ENCODE data around the gene NUDT14. TPM values are rescaled to one million over a fixed set of nuclear protein-coding genes. Genes with fewer than 3 reads are reported as not detected.

Gene NUDT14
- total RNA-seq, 1 experiment from 2014 or later, result 50.8 TPM

- intact Hi-C loops (cut with micrococcal nuclease), result no loop called here
Measured at GRCh38 chr14:105184461-105184860, 3.3 kb upstream of the NUDT14 start.

DNA sequence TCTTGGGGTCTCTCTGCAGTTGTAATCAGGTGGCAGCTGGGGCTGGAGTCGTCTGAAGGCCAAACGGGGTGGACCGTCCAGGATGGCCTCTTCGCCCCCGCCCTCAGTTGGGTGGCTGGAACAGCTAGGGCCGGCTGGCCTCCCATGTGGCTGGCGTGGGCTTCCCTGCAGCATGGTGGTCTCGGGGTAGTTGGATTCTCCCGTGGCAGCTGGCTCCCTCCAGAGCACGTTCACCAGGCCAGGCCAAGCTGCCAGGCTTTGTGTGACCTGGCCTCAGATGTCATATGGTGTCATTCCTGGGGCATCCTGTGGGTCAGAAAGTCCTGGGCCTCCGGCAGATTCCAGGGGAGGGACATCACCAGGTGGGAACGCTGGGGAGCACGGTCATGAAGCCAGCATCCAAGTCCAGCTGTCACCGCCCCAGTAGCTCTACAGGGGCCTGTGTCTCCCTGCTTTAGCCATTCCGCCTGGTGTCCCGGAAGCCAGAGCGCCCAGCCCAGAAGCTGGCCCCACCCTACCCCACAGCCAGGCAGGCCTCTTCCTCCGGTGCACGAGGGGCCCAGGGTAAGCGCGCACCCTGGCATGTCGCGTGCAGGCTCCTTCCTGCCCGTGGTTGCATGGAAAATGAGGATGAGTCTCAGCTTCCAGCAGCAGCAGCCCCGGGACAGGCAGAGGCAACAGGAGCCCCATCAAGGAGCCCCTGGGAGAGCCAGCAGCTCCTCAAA, 1.3 kb upstream of the NUDT14 start:
- no peaks in the 10 kb centered on the region for H4K20me1 ChIP-seq (ENCODE audit: low read length)
- H3K9me2 ChIP-seq (replicated peaks; ENCODE audit: low read length), result no peaks in the 10 kb centered on the region
- H3K79me2 ChIP-seq (ENCODE audit: low read length), result no peaks in the 10 kb centered on the region
- POLR2A ChIA-PET (ENCODE audit: unreplicated experiment), result no interaction called here
- H3K4me1 ChIP-seq (ENCODE audit: insufficient read depth, low read length), result 0 out of 2 replicates have a peak, but pooled peaks cover 4% of the 10 kb centered on the region
- H3K27ac ChIP-seq (ENCODE audit: low read length), result no peak overlapping the region
- ATAC-seq, result no peak
- intact Hi-C loops (cut with micrococcal nuclease), result no loop called here
- H3K4me3 ChIP-seq (ENCODE audit: low read length), result no peak overlapping the region
- no peaks in the 10 kb centered on the region for H3K36me3 ChIP-seq (ENCODE audit: low read depth, low read length)
- TF ChIP-seq EZH2phosphoT487 (IDR thresholded peaks at IDR 0.05; ENCODE audit: borderline replicate concordance, low read length) (no peak), EZH2 (IDR thresholded peaks at IDR 0.05; ENCODE audit: low read length, unreplicated experiment) (no peak)
- TF ChIP-seq, protein P1, sequence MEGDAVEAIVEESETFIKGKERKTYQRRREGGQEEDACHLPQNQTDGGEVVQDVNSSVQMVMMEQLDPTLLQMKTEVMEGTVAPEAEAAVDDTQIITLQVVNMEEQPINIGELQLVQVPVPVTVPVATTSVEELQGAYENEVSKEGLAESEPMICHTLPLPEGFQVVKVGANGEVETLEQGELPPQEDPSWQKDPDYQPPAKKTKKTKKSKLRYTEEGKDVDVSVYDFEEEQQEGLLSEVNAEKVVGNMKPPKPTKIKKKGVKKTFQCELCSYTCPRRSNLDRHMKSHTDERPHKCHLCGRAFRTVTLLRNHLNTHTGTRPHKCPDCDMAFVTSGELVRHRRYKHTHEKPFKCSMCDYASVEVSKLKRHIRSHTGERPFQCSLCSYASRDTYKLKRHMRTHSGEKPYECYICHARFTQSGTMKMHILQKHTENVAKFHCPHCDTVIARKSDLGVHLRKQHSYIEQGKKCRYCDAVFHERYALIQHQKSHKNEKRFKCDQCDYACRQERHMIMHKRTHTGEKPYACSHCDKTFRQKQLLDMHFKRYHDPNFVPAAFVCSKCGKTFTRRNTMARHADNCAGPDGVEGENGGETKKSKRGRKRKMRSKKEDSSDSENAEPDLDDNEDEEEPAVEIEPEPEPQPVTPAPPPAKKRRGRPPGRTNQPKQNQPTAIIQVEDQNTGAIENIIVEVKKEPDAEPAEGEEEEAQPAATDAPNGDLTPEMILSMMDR (conservative IDR thresholded peaks at IDR 0.05; ENCODE audit: low read depth, low read length), result no peak
- no peaks in the 10 kb centered on the region for H3K27me3 ChIP-seq (ENCODE audit: low read length)
- DNase-seq, result no peak
- no peaks in the 10 kb centered on the region for H3K9me3 ChIP-seq (ENCODE audit: low read length)
- CTCF ChIA-PET, result no interaction called here
- no peaks in the 10 kb centered on the region for H3F3A ChIP-seq (ENCODE audit: low read length, unreplicated experiment)
- BruUV-seq (replicated peaks), result no TSS peak
- no peak overlapping the region for H3K4me2 ChIP-seq (ENCODE audit: low read length)
- no peak overlapping the region for H3K9ac ChIP-seq (ENCODE audit: low read length)
- no peak overlapping the region for H2AFZ ChIP-seq (ENCODE audit: low read length)

More at GRCh38 chr14:105184461-105184860, 3.3 kb upstream of the NUDT14 start:
- no peak for TF ChIP-seq EZH2 (IDR thresholded peaks at IDR 0.05; ENCODE audit: low read length, unreplicated experiment)
- TF ChIP-seq, protein P1 (conservative IDR thresholded peaks at IDR 0.05; ENCODE audit: low read depth, low read length), result no peak
- TF ChIP-seq EZH2phosphoT487 (IDR thresholded peaks at IDR 0.05; ENCODE audit: borderline replicate concordance, low read length), result no peak
- Histone ChIP-seq H3K4me2 (ENCODE audit: low read length) (no peak overlapping the region), H2AFZ (ENCODE audit: low read length) (no peak overlapping the region), H3K27me3 (ENCODE audit: low read length) (no peaks in the 10 kb centered on the region), H3K36me3 (ENCODE audit: low read depth, low read length) (no peaks in the 10 kb centered on the region), H3K27ac (ENCODE audit: low read length) (no peak overlapping the region), H3K9me3 (ENCODE audit: low read length) (no peaks in the 10 kb centered on the region), H3K9ac (ENCODE audit: low read length) (no peak overlapping the region), H3K9me2 (replicated peaks; ENCODE audit: low read length) (no peaks in the 10 kb centered on the region), H4K20me1 (ENCODE audit: low read length) (no peaks in the 10 kb centered on the region), H3K4me3 (ENCODE audit: low read length) (no peak overlapping the region), H3K79me2 (ENCODE audit: low read length) (no peaks in the 10 kb centered on the region), H3K4me1 (ENCODE audit: insufficient read depth, low read length) (0 out of 2 replicates have a peak, but pooled peaks cover 4% of the 10 kb centered on the region), H3F3A (ENCODE audit: low read length, unreplicated experiment) (no peaks in the 10 kb centered on the region)
- ATAC-seq, result no peak
- no peak for DNase-seq
- no TSS peak for BruUV-seq (replicated peaks)
- POLR2A ChIA-PET (ENCODE audit: unreplicated experiment), result interaction anchor here (0.6 kb wide), 1 partner anchor 1644 kb away, joined by 5 read pairs; no protein-coding TSS in a partner anchor
- CTCF ChIA-PET, result no interaction called here

Measured in PC-3 (cell line).